HG02623 (cell line): Measurements from ENCODE around the gene DRG2.

Source experiments
- ATAC-seq: cut with Tn5 transposase; IDR thresholded peaks from one replicate; pipeline ENCODE4 v1.9.1; 2021; ENCODE audit warnings: moderate library complexity; ENCODE audit not compliant: unreplicated experiment

The DRG2 gene

GRCh38 chr17:18115517-18115916, 27.8 kb downstream of the DRG2 start:
- ATAC-seq: no peak

GRCh38 chr17:18116078-18116477, 28.3 kb downstream of the DRG2 start:
- no peak for ATAC-seq

- no peak for ATAC-seq
Observed at GRCh38 chr17:18117533-18117932, 29.8 kb downstream of the DRG2 start.

- no peak for ATAC-seq
Observed at GRCh38 chr17:18117982-18118975, 30.5 kb downstream of the DRG2 start.

GRCh38 chr17:18119166-18119745, 31.5 kb downstream of the DRG2 start:
- ATAC-seq: no peak

- ATAC-seq: no peak
Observed at GRCh38 chr17:18119938-18120337, 32.2 kb downstream of the DRG2 start.

GRCh38 chr17:18120461-18121017, 32.8 kb downstream of the DRG2 start:
- ATAC-seq: no peak

GRCh38 chr17:18121144-18121910, 33.6 kb downstream of the DRG2 start:
- no peak for ATAC-seq

- ATAC-seq: no peak
Observed at GRCh38 chr17:18122990-18123753, 35.4 kb downstream of the DRG2 start.

- no peak for ATAC-seq
Observed at GRCh38 chr17:18124345-18125126, 36.8 kb downstream of the DRG2 start.

GRCh38 chr17:18129041-18129502, 41.3 kb downstream of the DRG2 start:
- ATAC-seq: no peak

GRCh38 chr17:18132711-18133110, 45.0 kb downstream of the DRG2 start:
- ATAC-seq: no peak

GRCh38 chr17:18136357-18136756, 48.6 kb downstream of the DRG2 start:
- ATAC-seq: no peak

- ATAC-seq: no peak
Observed at GRCh38 chr17:18138065-18138749, 50.5 kb downstream of the DRG2 start.

GRCh38 chr17:18139092-18139491, 51.3 kb downstream of the DRG2 start:
- ATAC-seq: no peak

- ATAC-seq: no peak
Observed at GRCh38 chr17:18139498-18139897, 51.8 kb downstream of the DRG2 start.

GRCh38 chr17:18139949-18140348, 52.2 kb downstream of the DRG2 start:
- no peak for ATAC-seq

GRCh38 chr17:18140648-18141047, 52.9 kb downstream of the DRG2 start:
- no peak for ATAC-seq

GRCh38 chr17:18141210-18141803, 53.6 kb downstream of the DRG2 start:
- no peak for ATAC-seq
